CD4-positive, alpha-beta T cell treated with Interleukin-17A for 4 hours (primary cell): Measurements from ENCODE around the gene ILDR1.

Experiments
- DNase-seq: peaks from one replicate; pipeline ENCODE4 v3.0.0-alpha.2; 2020; ENCODE audit warnings: mixed read lengths

The ILDR1 gene

GRCh38 chr3:121989943-121990342 lies 32.1 kb downstream of the ILDR1 start:
- DNase-seq: no peak

DNA sequence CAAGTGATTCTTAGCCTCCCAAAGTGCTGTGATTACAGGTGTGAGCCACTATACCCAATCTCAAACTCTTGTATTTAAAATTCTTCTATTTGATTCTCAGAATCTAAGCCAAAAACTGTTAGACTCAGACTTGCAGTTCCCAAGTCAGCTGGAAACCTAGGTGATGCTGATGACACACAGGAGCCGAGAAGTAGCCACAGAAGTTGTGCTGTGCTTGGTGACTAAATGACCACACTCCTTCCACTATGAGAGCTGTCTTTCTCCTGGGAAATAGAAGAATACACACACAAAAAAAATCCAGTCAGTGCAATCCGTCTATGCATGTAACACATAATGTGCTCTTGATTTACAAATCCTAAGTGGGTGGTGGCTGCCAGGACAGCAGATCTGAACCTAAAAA lies 33.9 kb downstream of the ILDR1 start:
- DNase-seq: no peak

- DNase-seq: no peak
These were observed 36.2 kb downstream of the ILDR1 start for GRCh38 chr3:121985846-121986245.

- no peak for DNase-seq
These were observed 40.6 kb downstream of the ILDR1 start for GRCh38 chr3:121981473-121981872.

DNA sequence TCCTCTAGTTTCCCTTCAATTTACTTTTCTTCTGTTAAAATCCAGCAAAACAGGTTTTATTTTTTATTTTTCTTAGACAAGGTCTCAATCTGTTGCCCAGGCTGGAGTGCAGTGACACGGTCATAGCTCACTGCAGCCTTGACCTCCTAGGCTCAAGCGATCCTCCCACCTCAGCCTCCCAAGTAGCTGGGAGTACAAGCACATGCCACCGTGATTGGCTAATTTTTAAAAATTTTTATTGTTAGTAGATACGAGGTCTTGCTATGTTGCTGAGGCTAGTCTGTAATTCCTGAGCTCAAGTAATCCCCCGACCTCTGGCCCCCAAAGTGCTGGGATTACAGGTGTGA lies 41.6 kb downstream of the ILDR1 start:
- DNase-seq: no peak

DNA sequence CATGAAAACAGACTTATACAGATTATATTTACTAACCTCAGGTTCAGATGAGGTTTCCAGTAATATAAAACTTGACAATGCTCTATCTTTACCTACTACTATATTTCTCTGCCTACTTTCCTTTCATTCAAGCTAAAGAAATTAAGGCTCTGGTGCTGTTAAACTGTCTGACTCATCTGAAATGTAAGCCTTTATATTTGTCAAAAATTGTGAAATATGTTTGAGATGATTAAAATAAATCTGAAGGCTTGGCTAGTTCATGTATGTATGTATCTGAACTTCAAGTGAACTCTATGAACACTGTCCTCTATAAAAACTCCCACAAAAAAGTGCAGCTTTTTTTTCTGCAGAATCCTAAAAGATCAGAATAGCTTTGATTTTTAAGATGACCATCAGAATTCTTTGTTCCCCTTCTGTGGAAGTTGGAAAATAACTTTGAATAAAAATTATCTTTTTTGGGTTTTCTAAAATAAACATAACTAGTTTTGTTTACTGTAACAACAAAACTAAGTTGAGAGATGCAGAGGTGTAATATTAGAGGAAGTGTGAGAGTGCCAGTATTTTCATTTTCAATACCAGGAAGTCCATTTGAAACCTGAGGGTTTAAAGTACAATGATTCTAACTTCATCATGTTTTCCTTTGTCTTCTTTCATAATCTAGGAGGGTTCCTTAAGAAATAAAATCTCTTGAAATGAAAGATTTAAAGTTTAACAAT lies 42.2 kb downstream of the ILDR1 start:
- DNase-seq: no peak

DNA sequence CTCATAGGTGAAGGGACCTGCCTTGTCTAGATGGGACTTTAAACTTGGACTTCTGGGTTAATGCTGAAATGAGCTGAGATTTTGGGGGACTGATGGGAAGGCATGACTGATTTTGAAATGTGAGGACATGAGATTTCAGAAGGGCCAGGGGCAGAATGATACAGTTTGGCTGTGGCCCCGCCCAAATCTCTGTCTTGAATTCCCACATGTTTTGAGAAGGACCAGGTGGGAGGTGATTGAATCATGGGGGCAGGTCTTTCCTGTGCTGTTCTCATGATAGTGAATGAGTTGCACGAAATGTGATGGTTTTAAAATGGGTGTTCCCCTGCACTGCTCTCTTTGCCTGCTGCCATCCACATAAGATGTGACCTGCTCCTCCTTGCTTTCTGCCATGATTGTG lies 42.8 kb downstream of the ILDR1 start:
- DNase-seq: no peak

DNA sequence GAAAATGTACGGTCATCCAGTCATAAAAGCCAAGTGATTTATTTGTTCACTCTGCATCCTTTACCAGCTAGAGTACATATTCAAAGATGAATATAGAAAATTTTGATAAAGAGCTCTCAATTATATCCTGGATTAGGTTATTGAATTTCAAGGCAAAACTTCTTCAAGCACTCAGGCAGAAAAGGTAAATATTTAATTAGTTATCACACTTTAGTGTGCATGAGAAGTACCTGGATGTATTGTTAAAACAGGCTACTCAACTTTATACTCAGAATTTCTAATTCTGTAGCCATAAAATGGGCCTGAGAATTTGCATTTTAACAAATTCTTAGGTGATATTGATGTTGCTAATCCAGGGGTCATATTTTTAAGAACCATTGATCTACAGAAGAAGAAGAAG lies 45.3 kb downstream of the ILDR1 start:
- no peak for DNase-seq

DNA sequence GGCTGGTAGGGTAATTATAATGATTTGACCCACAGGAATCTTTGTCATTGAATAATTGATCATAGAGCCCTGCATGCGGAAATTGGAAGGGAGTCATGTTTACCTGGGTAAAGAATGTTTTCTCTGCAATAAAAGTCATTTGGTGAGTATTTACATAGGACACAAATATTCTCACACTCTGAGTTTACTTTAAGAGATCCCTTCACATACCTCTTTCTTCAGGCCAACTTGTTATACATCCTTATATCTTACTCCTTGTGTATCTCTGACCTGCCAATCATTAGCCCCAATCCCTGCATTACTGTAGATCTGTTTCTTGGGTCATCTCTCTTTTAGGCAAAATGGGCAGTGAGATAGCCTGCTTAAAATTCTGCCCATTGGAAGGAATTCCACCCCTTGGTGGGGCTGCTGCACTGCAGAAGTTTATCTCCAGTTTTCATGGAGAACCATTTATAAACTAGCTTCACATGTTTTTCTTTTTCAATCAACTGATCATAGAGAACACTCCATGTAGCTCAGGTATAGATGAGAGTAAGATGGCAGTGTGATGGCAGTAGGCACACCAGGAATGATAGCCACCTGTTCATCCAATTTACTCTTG lies 46.2 kb downstream of the ILDR1 start:
- no peak for DNase-seq

GRCh38 chr3:121974601-121975111 lies 47.4 kb downstream of the ILDR1 start:
- no peak for DNase-seq

- DNase-seq: no peak
These were observed 52.0 kb downstream of the ILDR1 start for GRCh38 chr3:121970047-121970446.

DNA sequence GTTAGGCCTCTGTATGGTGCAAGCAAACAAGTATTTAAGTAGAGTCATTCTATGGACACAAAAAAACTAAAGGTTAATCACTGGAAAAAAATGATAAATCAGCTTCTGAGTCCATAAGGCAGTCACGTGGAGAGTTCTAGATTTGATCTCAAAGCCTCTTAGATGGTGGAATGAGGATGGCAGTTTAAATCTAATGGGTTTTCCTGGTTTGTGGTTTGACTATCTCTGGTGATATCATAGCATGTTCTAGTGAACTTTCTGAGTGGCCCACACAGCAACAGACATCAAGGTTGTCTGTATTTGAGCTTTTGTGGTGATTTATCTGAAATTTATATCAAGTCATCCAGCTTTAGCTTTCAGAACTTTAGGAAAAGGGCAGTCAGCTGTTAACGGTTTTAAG lies 52.4 kb downstream of the ILDR1 start:
- no peak for DNase-seq

GRCh38 chr3:121963608-121964007 lies 58.4 kb downstream of the ILDR1 start:
- DNase-seq: no peak

DNA sequence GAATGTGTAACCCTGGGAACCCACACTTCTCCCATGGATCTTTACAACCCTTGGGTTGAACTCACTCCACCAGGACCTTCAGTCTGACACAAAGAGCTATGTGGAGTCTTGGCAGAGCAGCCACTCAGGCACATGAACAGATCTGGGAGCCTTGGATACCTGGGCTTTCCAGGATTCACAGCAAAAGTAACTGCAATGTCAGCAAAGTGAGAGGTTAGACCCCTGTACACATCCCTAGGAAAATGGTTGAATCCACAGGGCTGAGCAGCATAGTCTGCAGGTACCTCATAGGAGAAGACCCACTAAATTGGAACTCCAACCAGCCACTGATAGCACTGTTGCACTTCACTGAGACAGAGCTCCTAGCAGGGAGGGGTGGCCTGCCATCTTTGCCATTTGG lies 59.6 kb downstream of the ILDR1 start:
- no peak for DNase-seq

DNA sequence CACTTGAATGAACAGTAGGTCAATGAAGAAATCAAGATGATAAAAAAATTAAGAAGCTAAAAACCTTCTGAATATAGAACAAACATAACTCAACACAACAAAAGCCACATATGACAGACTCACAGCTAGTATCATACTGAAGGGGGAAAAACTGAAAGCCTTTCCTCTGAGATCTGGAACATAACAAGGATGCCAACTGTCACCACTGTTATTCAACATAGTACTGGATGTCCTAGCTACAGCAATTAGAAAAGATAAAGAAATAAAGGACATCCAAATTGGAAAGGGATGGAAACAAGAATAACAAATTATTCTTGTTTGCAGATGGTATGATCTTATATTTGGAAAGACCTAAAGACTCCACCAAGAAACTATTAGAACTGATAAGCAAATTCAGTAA lies 60.8 kb downstream of the ILDR1 start:
- DNase-seq: no peak

DNA sequence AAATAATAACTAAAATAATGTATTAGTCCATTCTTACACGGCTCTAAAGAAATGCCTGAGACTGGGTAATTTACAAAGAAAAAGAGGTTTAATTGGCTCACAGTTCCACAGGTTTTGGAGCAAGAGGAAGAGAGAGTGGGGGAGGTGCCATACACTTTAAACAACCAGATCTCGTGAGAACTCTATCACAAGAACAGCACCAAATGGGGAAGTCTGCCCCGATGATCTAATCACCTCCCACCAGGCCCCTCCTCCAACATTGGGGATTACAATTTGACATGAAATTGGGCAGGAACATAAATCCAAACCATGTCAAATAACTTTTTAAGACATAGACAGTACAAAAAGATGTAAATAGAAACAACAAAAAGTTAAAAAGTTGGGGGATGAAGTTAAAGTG lies 63.2 kb downstream of the ILDR1 start:
- DNase-seq: no peak

GRCh38 chr3:121957674-121958415 lies 64.2 kb downstream of the ILDR1 start:
- no peak for DNase-seq

DNA sequence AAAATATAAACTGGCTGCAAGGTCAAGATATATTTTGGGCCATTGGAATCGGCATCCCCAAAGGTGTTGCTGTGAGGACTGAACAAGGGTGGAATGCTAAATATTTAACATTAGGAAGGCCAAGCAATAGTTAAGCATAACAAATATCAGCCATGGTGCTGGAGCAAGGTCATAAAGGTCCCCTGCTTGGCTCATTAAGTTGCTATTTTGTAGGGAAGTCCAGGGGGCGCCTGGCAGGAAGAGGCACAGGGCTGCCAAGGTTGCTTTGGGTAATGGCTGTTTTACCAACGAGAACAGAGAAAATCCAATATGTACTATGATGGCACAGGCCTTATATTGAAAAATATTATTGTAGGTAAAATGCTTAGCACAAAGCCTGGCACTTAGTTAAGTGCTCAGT lies 65.7 kb downstream of the ILDR1 start:
- DNase-seq: no peak

- DNase-seq: no peak
These were observed 70.6 kb downstream of the ILDR1 start for GRCh38 chr3:121951291-121951919.

- DNase-seq: no peak
These were observed 73.4 kb downstream of the ILDR1 start for GRCh38 chr3:121948641-121949040.

DNA sequence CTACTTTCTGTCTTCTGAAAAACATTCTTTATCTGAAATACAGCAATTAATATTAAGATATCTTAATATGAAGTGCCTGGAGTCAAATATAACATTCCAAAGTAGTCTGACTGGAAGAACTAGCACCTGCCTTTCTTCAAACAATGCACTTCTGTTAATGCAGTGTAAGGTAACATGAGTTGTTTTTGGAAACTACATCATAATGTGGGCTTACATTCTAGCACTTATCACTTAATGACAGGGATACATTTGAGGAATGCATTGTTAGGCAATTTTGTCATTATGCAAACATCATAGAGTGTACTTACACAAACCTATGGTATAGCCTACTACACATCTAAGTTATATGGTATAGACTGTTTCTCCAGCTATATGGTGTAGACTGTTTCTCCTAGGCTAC lies 78.6 kb downstream of the ILDR1 start:
- no peak for DNase-seq

DNA sequence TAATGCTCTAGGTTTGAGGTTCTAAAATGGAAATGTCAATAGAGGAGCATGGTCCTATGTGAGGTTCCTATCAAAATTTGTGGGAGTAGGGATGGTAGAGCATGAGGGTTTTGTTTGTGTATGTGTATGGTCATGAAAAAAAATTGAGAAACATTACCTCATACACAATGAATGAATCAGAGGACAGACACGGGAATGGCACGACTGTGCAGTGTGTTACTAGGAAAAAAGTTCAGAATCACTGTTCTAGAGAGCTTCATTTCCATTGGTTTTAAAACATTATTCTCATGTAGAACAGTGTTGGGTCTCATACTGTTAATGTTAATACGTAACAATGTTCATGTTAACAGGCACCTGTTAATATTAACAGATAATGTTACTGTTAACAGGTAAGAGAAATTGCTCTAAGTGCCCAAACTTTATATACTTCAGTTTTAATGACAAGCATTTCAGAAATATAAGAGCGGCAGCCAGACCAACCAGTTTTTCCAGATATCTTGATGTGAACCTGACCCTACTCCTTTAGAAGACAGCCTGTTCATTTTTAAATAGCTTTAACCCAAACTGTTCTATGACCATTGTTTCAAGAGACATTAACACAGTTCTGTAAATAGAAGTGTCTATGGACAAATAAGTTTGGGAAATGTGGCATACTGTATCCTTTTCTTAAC lies 79.8 kb downstream of the ILDR1 start:
- DNase-seq: no peak

GRCh38 chr3:121941592-121941991 lies 80.5 kb downstream of the ILDR1 start:
- DNase-seq: no peak
